GM18517 (cell line): ENCODE data around the gene ORAI2.
"Not testable (repeated sequence)": the region's sequence is repeated elsewhere in the genome, so short reads cannot be mapped to it uniquely, and the experiment has no call there.

Experiments
- ATAC-seq: cut with Tn5 transposase; IDR thresholded peaks from one replicate; pipeline ENCODE4 v1.9.1; 2021; ENCODE audit warnings: mild to moderate bottlenecking, moderate library complexity; ENCODE audit not compliant: unreplicated experiment

The ORAI2 gene

DNA sequence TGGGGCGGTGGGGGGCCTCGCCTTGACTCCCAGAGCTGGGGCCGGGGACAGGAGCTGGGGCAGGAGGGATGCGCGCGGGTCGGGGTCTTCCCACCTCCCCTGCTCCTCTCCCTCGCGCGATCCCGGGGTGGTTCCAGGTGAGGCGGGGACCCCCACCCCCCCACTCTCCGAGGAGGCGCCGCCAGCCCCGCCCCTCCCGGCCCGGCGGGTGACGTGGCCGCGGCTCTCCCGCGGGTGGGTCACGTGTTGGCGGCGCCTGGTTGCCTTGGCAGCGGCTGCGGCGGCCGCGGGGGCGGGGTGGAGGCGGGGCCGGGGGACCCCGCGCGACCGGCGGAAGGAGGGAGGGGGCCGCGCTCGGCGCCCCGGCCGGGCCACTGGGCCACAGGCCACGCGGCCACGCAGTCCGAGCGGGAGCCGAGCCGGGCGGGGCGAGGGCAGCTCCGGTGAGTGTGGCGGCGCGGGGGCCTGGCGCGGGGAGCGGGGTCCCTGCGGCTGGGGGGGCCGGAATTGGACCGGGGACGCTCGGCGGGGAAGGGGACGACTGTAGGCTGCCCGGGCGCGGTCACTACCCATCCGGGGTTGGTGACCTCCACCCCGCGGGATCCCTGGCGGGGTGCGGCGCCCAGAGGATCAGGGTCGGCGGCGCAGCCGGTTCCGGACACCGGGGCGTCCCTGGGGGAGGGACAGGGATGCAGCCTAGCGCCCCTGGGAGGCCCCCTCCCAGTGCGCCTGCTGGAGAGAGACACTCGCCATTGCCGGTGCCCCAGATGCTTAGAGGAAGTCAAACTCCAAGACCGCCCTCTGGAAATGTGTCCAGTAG, at the start of gene ORAI2:
TSS of gene ORAI2 (plus strand) at position 357 of the 820 bp plus-strand sequence. CDS start 5,382 bp downstream, outside the sequence.
- ATAC-seq: peak; percentile 41

DNA sequence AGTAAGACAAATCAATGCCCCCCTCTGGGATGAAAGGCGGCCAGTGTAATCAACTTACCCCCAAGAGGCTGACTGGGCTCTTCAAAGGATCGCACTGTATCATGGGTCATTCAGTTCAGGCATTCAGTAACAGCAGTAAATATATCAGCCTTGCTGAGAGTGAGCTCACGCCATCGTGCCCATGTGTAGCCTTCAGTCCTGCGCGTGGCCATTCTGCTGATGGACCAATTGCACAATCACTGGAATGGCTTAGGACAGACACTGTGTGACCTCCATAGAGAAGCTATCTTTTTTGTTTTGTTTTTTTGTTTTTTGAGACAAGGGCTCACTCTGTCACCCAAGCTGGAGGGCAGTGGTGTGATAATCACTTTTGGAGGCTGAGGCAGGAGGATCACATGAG, 46.3 kb upstream of the ORAI2 start:
- no peak for ATAC-seq

DNA sequence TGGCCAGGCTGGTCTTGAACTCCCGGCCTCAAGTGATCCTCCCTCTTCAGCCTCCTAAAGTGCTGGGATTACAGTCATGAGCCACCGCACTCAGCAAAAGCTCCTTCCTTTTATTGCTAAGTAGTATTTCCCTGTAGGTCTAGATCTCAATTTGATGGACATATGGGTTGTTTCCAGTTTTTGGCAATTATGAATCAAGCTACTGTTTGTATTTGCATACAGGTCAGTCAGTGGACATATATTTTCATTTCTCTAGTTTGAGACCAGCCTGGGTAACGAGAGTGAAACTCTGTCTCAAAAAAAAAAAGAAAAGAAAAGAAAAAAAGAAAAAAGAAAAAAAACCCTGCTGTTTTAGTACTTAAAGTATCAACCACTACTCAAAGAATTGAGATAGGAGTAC, 43.6 kb upstream of the ORAI2 start:
- peak; percentile 45 for ATAC-seq

DNA sequence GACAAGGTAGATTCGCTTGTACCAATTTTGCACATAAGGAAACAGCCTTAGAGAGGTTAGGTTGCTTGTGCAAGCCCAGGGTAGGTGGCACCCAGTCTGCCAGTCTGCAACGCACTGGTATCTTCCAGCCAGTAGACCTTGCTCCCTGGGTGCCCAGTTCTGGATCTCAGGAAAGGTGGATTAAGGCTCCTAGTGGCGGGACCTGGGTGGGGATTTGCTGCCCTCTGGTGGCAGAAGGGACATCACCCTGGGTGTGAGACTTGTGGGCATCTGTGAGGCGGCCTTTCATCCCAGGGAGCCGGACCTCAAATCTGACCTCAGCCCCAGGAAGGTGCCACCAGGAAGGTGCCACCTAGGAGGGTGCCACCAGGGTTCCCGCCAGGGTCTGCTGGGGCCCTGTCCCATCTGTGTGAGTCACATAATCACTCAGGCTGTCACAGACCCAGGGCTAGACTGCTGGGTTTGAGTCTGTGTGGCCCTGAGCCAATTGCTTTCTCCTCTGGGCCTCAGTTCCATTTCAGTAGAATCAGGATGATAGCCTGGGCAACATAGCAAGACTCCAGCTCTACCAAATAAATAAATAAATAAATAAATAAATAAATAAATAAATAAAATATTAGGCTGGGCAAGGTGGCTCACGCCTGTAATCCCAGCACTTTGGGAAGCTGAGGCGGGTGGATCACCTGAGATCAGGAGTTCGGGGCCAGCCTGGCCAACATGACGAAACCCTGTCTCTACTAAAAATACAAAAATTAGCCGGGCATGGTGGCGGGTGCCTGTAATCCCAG, 42.5 kb upstream of the ORAI2 start:
- peak; percentile 43 for ATAC-seq

DNA sequence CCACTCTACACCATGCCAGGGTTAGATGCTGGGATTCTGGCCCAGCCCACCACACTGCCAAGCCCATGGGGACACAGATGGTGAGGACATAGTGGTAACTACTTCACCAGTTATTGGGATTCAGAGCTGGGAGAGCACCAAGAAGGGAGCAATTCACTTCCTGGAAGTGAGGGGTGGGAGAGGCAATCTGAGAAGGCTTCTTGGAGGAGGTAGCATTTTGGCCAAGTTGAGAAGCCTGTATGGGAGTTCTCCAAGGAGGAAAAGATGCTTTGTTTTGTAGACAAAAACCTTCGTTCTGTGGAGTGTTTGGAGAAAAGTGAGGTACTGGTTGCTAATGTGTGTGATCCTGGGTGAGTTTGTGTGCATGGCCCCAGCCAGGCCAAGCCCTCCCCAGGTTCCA, 41.0 kb upstream of the ORAI2 start:
- ATAC-seq: no peak

DNA sequence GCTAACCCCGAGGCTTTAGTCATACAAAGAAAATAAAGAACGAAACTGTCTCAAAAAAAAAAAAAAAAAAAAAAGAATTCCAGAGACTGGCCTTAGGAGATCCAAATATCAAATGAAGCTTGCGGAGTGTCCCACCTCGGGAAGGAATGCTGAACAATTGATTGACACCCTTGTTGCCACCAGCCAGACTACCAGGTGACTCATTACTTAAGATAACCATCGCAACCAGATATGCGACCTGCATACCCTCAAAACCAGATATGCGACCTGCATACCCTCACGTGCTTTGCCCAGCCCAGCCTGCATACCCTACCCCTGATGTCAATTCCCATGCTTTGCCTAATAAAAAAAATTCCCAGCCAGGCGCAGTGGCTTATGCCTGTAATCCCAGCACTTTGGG, 39.9 kb upstream of the ORAI2 start:
- no peak for ATAC-seq

DNA sequence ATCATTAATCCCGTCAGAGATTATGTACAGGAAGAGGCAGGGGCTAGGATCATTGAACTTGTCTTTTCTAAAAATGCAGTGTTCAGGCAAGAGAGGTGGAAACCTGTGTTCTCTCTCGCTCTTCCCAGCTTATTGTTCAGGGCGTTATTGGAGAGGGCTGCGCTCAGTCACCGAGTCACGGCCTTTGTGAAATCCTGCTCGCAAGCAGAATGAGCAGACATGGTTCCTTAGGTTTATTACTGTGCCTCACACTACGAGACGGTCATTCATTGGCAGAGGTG, 37.8 kb upstream of the ORAI2 start:
- ATAC-seq: no peak

DNA sequence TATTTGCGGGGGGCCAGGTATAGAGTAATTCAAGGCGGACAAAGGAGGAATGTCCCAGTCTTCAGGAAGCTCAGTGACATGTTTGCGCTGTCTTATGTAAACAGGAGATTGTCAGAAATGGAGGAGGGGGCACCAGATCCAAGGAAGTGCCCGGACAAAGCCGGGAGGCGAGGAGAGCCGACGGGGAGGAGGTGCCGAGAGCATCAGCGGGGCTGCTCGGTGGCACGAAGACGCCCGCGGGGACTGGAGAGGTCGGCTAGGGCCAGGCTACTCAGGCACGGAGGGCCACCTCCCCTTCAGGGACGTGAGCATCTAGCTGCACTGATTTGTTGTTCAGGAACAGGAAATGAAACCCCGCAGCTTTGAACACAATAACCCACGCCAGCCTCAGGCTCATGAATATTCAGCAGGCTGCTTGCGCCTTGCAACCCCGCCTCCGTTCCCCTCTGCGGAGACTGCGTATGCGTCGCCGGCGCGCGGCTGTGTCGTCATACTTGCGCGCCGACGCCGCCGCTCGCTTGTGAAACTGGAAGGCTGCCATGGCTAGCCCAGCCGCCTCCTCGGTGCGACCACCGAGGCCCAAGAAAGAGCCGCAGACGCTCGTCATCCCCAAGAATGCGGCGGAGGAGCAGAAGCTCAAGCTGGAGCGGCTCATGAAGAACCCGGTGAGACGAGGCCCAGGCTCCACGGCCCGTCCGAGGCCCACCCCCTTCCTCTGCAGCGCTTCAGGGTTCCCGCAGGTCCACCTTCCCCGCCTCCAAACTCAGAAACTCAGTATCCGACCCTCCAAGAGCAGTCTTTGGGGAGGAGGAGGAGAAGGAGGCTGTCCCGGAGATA, 37.3 kb upstream of the ORAI2 start, which contains the start of gene PRKRIP1:
TSS of gene PRKRIP1 (plus strand) at position 491 of the 837 bp plus-strand sequence. CDS start at position 540, 49 bp downstream.
- peak; percentile 97 for ATAC-seq

DNA sequence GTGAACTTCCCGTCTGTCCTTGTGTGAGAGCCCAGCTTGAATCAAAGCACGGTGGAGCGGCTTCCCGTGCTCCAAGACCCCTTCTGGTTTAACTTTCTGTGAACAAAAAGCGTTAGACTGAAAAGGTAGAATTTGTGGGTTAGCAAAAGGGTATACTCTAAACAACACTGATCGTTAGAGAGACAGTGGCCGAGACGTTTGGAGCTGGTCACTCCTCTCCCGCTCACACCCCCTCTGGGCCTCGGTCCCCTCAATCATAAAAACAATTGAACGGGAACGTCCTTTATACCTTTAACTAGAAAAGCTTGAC, 36.7 kb upstream of the ORAI2 start:
- ATAC-seq: no peak

DNA sequence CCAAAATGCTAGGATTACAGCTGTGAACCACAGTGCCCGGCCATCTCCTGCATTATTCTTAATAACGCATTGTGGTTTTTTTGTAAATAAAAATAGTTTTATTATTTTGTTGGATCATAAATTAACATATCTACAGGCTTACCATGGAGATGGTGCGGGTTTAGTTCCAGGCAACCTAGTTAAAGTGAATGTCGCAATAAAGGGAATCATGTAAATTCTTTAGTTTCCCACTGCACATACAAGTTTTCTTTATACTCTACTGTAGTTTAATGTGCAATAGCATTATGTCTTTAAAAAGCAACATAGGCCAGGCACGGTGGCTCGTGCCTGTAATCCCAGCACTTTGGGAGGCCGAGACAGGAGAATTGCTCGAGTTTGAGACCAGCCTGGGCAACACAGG, 34.8 kb upstream of the ORAI2 start:
- ATAC-seq: no peak

DNA sequence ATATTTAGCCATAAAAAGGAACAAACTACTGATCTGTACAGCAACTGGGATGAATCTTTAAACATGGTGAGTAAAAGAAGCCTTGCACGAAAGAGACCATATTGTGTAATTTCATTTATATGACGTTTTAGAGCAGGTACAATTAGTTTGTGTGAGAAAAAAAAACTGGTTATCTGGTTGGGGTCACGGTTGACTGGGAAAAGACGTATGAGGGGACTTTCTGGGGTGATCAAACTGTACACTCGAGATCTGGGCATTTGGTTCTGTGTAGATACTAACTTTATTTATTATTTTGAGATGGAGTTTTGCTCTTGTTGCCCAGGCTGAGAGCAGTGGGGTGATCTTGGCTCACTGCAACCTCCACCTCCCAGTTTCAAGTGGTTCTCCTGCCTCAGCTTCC, 33.0 kb upstream of the ORAI2 start:
- no peak for ATAC-seq

DNA sequence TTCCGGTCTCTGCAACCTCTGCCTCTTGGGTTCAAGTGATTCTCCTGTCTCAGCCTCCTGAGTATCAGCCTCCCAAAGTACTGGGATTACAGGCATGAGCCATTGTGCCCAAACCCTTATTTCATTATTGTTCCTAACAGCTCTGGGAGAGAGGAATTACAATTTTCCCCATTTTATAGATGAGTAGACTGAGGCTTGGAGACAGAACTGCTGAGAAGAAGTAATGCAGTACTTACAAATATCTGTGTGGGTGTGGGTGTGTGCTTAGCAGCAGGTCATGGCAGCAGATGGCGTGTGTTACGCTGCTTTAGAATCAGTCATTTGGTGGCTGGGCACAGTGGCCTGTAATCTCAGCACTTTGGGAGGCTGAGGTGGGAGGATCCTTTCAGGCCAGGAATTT, 29.8 kb upstream of the ORAI2 start:
- no peak for ATAC-seq

DNA sequence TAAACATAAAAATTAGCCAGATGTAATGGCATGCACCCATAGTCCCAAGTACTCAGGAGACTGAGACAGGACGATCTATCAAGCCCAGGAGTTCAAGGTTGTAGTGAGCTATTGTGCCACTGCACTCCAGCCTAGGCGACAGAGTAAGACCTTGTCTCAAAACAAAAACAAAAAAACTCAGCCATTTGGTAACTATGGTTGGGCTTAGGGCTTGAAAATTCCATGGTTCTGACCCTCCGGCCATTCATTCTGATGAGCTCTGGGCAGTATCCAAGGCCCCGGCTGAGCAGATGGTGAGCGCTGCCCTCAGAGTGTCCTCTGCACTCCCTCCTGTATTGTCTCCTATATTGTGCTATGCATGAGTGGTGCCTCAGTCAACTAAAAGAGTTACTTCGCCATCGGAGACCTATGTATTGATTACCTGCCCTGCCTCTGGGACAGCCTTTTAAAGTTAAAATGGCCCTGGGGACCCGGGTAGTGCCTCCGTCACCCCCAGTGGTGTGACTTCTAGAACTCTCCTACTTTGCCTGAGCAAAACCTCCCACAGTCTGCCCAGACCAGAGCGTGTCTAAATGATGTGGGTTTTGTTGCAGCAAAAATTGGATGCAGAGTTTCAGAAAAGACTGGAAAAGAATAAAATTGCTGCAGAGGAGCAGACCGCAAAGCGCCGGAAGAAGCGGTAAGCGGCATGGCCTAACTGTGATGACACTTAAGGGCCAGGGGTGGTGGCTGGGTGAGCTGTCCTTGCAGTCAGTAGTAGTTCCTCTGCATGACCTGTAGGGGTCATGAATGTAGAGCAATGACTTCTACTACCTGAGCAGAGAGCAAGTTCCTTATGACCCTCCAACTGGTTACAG, 29.1 kb upstream of the ORAI2 start:
- peak; percentile 74 for ATAC-seq

DNA sequence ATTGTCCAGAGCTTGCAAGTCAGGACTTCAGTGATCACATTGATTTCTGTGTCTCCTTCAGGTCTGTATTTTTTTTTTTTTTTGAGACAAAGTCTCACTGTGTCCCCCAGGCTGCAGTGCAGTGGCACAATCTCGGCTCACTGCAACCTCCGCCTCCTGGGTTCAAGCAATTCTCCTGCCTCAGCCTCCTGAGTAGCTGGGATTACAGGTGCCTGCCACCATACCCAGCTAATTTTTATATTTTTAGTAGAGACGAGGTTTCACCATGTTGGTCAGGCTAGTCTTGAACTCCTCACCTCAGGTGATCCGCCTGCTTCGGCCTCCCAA, 28.6 kb upstream of the ORAI2 start:
- ATAC-seq: not testable (repeated sequence)

DNA sequence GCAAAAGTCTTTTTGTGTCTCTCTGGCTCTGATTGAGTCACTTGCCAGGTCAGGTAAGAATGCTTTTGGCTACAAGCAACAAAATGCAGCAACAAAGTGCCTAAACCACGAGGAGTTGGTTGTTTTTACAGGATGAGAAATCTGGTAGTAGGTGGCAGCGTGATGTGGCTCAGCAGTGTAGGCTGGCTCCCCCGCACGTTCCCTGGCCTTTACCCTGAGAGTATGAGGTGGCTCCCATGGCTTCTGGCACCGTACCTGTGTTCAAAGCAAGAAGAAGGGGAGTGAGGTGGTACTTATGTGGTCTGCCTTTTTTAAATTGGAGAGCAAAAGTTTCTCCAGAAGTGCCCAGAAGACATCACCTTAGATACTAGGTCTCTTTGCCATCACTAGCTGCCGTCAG, 25.5 kb upstream of the ORAI2 start:
- no peak for ATAC-seq

DNA sequence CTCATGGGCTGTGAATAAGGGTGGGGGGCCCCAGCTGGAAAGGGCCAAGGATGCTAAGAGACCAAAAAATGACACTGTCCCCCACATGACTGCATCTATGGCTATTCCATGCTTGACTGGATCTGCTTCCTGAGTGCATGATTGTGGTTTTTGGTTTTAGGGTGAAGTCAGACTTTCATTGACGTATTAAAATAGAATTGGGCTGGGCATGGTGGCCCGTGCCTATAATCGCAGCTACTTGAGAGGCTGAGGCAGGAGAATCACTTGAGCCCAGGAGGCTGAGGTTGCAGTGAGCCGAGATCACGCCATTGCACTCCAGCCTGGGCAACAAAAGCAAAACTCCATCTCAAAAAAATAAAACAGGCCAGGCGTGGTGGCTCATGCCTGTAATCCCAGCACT, 24.8 kb upstream of the ORAI2 start:
- ATAC-seq: not testable (repeated sequence)

DNA sequence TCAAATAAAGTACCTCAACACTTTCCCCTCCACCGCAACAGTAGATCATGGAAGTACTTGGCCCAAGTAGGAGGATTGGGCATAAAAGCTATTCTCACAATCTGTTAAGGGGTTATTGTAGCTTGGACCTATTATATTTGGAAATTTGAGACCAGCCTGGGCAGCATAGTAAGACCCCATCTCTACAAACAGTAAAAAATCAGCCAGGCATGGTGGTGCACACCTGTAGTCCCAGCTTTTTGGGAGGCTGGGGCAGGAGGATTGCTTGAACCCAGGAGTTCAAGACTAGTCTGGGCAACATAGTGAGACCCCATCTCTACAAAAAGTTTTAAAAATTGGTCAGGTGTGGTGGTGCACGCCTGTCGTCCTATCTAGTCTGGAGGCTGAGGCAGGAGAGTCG, 24.0 kb upstream of the ORAI2 start:
- ATAC-seq: no peak

DNA sequence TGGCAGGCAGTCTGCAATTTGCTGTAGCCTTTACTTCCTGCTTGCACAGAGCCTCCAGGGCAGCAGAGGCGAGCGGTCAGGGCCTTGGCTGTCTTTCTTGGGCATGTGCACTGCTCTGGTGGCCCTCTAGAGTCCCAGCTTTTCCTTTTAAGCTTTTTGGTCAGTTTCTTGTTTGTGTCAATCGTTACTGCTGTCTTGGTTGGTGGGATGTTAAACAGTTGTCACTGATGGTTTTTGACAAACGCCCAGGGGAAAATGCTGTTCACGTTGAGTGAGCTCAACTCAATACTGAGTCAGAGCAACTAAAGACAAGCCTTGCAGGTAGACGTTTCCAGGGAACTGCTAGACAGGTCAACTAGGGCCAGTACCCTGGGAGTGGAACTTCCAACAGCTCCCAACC, 23.3 kb upstream of the ORAI2 start:
- no peak for ATAC-seq

DNA sequence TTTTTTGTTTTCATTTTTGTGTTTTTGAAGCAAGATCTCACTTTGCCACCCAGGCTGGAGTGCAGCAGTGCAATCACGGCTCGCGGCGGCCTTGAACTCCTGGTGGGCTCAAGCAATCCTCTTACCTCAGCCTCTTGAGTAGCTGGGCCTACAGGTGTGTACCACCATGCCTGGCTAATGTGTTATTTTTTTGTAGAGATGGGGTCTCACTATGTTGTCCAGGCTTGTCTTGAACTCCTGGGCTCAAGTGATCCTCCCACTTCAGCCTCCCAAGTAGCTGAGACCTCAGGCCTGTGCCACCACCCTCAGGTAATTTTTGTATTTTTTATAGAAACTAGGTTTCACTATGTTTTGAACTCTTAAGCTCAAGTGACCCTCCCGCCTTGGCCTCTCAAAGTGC, 22.5 kb upstream of the ORAI2 start:
- ATAC-seq: no peak

DNA sequence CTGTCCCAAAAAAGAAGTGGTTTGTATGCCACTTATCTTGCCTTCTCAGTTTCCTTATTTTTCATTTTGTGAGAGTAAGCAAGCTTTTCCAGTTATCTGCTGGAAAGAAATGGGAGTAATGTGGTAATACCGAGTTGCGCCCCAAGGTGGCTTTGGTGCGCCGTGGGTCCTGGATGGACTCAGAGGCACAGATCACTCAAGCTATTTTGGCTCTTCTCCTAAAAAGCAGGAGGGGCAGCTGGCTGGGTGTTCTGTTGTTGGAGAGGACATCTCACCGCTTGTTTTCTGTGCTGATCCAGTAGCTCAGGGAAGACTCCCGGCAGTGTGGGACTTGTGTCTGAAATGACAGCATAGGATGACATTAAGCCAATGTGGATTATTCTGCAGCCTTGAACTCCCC, 20.8 kb upstream of the ORAI2 start:
- no peak for ATAC-seq

DNA sequence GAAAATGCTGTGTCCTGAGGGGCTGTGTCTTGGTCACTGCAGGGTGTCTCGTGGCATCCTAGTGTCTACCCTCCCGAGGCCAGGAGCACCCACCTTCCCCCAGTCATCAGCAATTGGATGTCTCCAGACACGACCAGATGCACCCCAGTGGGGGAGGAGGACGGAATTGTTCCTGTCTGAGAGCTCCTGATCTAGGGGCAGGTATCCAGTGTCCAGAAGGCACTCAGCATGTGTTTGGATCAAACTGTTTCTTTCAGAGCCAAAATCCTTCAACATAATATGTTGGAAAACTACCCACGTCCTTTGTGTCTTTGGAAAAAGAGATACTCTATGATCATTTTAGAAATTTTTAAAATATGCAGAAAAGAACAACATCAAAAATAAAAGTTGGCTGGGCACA, 20.3 kb upstream of the ORAI2 start:
- no peak for ATAC-seq
